Thyroid gland (tissue), 4 donors: Measurements from ENCODE around the gene PATL1. TPM values are rescaled to one million over a fixed set of nuclear protein-coding genes. Genes with fewer than 3 reads are reported as not detected.

ENCODE experiments used
- DNase-seq, 2 donors: peaks; one replicate each; pipeline ENCODE4 v3.0.0-alpha.2; 2019
- H3K27ac ChIP-seq, 3 donors: fragments of 200-600 bp; sonication (generic); 1 replicate in 2 of 3; 2 replicates in 1 of 3; pipeline ENCODE4 v1.5.1; 2016 to 2019; ENCODE audit warnings: mild to moderate bottlenecking in 1 of 3, moderate library complexity in 1 of 3
- H3K27me3 ChIP-seq: fragments of 200-600 bp; sonication (generic); one replicate; pipeline ENCODE4 v1.5.1; 2019
- H3K36me3 ChIP-seq, 2 donors: fragments of 200-600 bp; sonication (generic); one replicate each; pipeline ENCODE4 v1.5.1; 2016 to 2019
- H3K4me1 ChIP-seq, 2 donors: fragments of 200-600 bp; sonication (generic); one replicate each; pipeline ENCODE4 v1.5.1; 2017 to 2019
- H3K4me3 ChIP-seq, 3 donors: fragments of 200-600 bp; sonication (generic); replicated peaks in 1 of 3; 1 replicate in 2 of 3; 2 replicates in 1 of 3; pipeline ENCODE4 v1.5.1; 2016; ENCODE audit warnings: mild to moderate bottlenecking in 1 of 3
- H3K9me3 ChIP-seq: fragments of 200-600 bp; sonication (generic); one replicate; pipeline ENCODE4 v1.5.1; 2017
- CTCF ChIP-seq, 6 experiments: fragments of 200-600 bp in 3 of 6; fragments of 450-650 bp in 3 of 6; sonication (generic) in 3 of 6; IDR thresholded peaks; one replicate each; pipeline ENCODE4 v1.5.1; 2016 to 2019; ENCODE audit warnings: antibody characterized with exemption in 6 of 6, mild to moderate bottlenecking in 2 of 6, inconsistent platforms in 1 of 6, moderate library complexity in 1 of 6
- POLR2A ChIP-seq, 2 donors: fragments of 450-650 bp; IDR thresholded peaks; one replicate each; pipeline ENCODE4 v1.6.1; 2017; ENCODE audit warnings: antibody characterized with exemption in 2 of 2, mild to moderate bottlenecking in 2 of 2, moderate library complexity in 1 of 2
- WGBS, 2 donors: methylation state at CpG; one replicate each; pipeline ENCODE4 v1.1.5; 2017; 5-methylcytosine and 5-hydroxymethylcytosine counted together
- intact Hi-C: fragments of 100-400 bp; cut with DNase I; formaldehyde crosslinking; loops from one replicate; pipeline ENCODE4 v1.15.1; 2023
- total RNA-seq, 4 donors: library from RNA; depleted of rRNA; stranded (reverse); fragments of >200 nt; gene quantifications; one replicate each; pipeline ENCODE4 v1.2.3, GENCODE V29; 2016

The PATL1 gene
- total RNA-seq, 4 donors from 2014 or later, result 14.5 to 19.8 (median 17.0) TPM

GRCh38 chr11:59616396-59616982, 52.3 kb downstream of the PATL1 start:
- WGBS, 2 donors, result 9 to 12% methylated on average over 18 of the region's 18 CpGs
- H3K36me3 ChIP-seq, result no peaks in the 10 kb centered on the region
- no peaks in the 10 kb centered on the region for H3K27me3 ChIP-seq
- H3K27ac ChIP-seq, result peak overlapping the region; percentile 21 to 92 (median 87)
- TF ChIP-seq POLR2A (IDR thresholded peaks at IDR 0.05) (peak in 1 of 2 donors; percentile 68), CTCF (IDR thresholded peaks at IDR 0.05) (no peak)
- peak overlapping the region; percentile 8 to 28 (median 28) for H3K4me3 ChIP-seq
- H3K9me3 ChIP-seq, result no peaks in the 10 kb centered on the region
- no peak for DNase-seq
- H3K4me1 ChIP-seq, result peaks cover 24 to 25% of the 10 kb centered on the region in 2 donors
- intact Hi-C loops, result loop anchor here (10.0 kb wide), 1 partner anchor 62 kb away; no protein-coding TSS in a partner anchor

GRCh38 chr11:59615637-59616395, 53.0 kb downstream of the PATL1 start, which contains the start of gene OSBP:
Gene OSBP, minus strand, starts transcription at chr11:59615774. Its CDS starts 110 bp downstream, at chr11:59615664.
- Histone ChIP-seq H3K36me3 (no peaks in the 10 kb centered on the region), H3K27ac (peak within 1 kb of the TSS; percentile 78 to 92 (median 90)), H3K27me3 (no peaks in the 10 kb centered on the region), H3K4me3 (peak within 1 kb of the TSS; percentile 59 to 76 (median 66)), H3K4me1 (peaks cover 26 to 27% of the 10 kb centered on the region in 2 donors), H3K9me3 (no peaks in the 10 kb centered on the region)
- intact Hi-C loops, result loop anchor here (10.0 kb wide), 1 partner anchor 61 kb away; no protein-coding TSS in a partner anchor
- 0% methylated on average over 31 to 37 of the region's 55 CpGs for WGBS, 2 donors
- peak; percentile 19 to 91 for TF ChIP-seq POLR2A (IDR thresholded peaks at IDR 0.05)
- peak in 1 of 6 experiments; percentile 39 for TF ChIP-seq CTCF (IDR thresholded peaks at IDR 0.05)
- DNase-seq, result peak; percentile 100

- Histone ChIP-seq H3K9me3 (no peaks in the 10 kb centered on the region), H3K4me3 (peak overlapping the region; percentile 59 to 76 (median 66)), H3K36me3 (peaks cover 2% of the 10 kb centered on the region in 2 donors), H3K27me3 (no peaks in the 10 kb centered on the region), H3K4me1 (peaks cover 26 to 27% of the 10 kb centered on the region in 2 donors), H3K27ac (peak overlapping the region; percentile 68 to 90 (median 78))
- DNase-seq, result peak; percentile 73 to 81
- 0% methylated on average over 5 to 38 of the region's 51 CpGs for WGBS, 2 donors
- TF ChIP-seq CTCF (IDR thresholded peaks at IDR 0.05) (peak in 2 of 6 experiments; percentile 13 to 19), POLR2A (IDR thresholded peaks at IDR 0.05) (no peak)
- intact Hi-C loops, result loop anchor here (10.0 kb wide), 1 partner anchor 60 kb away; no protein-coding TSS in a partner anchor
These were observed 53.7 kb downstream of the PATL1 start for GRCh38 chr11:59615120-59615636.

- H3K27me3 ChIP-seq, result no peaks in the 10 kb centered on the region
- H3K4me3 ChIP-seq, result peak overlapping the region; percentile 59 to 76 (median 66)
- no peaks in the 10 kb centered on the region for H3K9me3 ChIP-seq
- peak overlapping the region in 2 of 3 donors; percentile 68 to 90 for H3K27ac ChIP-seq
- WGBS, 2 donors, result 17% methylated on average over 13 of the region's 13 CpGs
- peaks cover 26 to 27% of the 10 kb centered on the region in 2 donors for H3K4me1 ChIP-seq
- peaks cover 8% of the 10 kb centered on the region in 2 donors for H3K36me3 ChIP-seq
- intact Hi-C loops, result loop anchor here (10.0 kb wide), 1 partner anchor 60 kb away; no protein-coding TSS in a partner anchor
- no peak for TF ChIP-seq POLR2A (IDR thresholded peaks at IDR 0.05)
- TF ChIP-seq CTCF (IDR thresholded peaks at IDR 0.05), result no peak
- no peak for DNase-seq
These were observed 54.3 kb downstream of the PATL1 start for GRCh38 chr11:59614277-59615119.
